Vagina (tissue), 2 donors: ENCODE measurements around the gene CPLX3. TPM values are rescaled to one million over a fixed set of nuclear protein-coding genes. Genes with fewer than 3 reads are reported as not detected.

Experiments
- DNase-seq, 2 donors: peaks; one replicate each; pipeline ENCODE4 v3.0.0-alpha.2; 2017; ENCODE audit errors: extremely low spot score in 2 of 2
- H3K27ac ChIP-seq: fragments of 200-600 bp; sonication (generic); one replicate; pipeline ENCODE4 v1.5.1; 2019
- H3K27me3 ChIP-seq: fragments of 200-600 bp; sonication (generic); one replicate; pipeline ENCODE4 v1.5.1; 2019
- H3K36me3 ChIP-seq, 2 donors: fragments of 200-600 bp; sonication (generic); one replicate each; pipeline ENCODE4 v1.5.1; 2017 to 2019
- H3K4me1 ChIP-seq: fragments of 200-600 bp; sonication (generic); one replicate; pipeline ENCODE4 v1.5.1; 2019
- H3K4me3 ChIP-seq, 2 donors: fragments of 200-600 bp; sonication (generic); 1 replicate in 1 of 2; 2 replicates in 1 of 2; pipeline ENCODE4 v1.5.1; 2016 to 2019
- H3K9me3 ChIP-seq: fragments of 200-600 bp; sonication (generic); one replicate; pipeline ENCODE4 v1.5.1; 2019
- POLR2A ChIP-seq, 2 donors: fragments of 450-650 bp; IDR thresholded peaks; one replicate each; pipeline ENCODE4 v1.6.1; 2017; ENCODE audit warnings: antibody characterized with exemption in 2 of 2, mild to moderate bottlenecking in 2 of 2, moderate library complexity in 2 of 2
- POLR2AphosphoS5 ChIP-seq, 2 donors: sonication (generic); formaldehyde crosslinking; IDR thresholded peaks; one replicate each; pipeline ENCODE4 v1.9.0; 2017; ENCODE audit warnings: antibody characterized with exemption in 2 of 2, mild to moderate bottlenecking in 2 of 2, low read depth in 1 of 2; ENCODE audit not compliant: insufficient read depth in 1 of 2
- intact Hi-C: fragments of 100-400 bp; cut with DNase I; formaldehyde crosslinking; loops from one replicate; pipeline ENCODE4 v1.15.1; 2023
- total RNA-seq: library from RNA; depleted of rRNA; stranded (reverse); fragments of >200 nt; gene quantifications from one replicate; pipeline ENCODE4 v1.2.3, GENCODE V29; 2016
- TF ChIP-seq, protein P1 (sequence below), 3 experiments: fragments of 450-650 bp in 2 of 3; fragments of 200-600 bp in 1 of 3; sonication (generic) in 1 of 3; IDR thresholded peaks; one replicate each; pipeline ENCODE4 v1.5.1; 2017 to 2019; ENCODE audit warnings: antibody characterized with exemption in 3 of 3, mild to moderate bottlenecking in 2 of 3, moderate library complexity in 2 of 3

CPLX3 gene
- total RNA-seq, 1 donor from 2014 or later, result not detected

DNA sequence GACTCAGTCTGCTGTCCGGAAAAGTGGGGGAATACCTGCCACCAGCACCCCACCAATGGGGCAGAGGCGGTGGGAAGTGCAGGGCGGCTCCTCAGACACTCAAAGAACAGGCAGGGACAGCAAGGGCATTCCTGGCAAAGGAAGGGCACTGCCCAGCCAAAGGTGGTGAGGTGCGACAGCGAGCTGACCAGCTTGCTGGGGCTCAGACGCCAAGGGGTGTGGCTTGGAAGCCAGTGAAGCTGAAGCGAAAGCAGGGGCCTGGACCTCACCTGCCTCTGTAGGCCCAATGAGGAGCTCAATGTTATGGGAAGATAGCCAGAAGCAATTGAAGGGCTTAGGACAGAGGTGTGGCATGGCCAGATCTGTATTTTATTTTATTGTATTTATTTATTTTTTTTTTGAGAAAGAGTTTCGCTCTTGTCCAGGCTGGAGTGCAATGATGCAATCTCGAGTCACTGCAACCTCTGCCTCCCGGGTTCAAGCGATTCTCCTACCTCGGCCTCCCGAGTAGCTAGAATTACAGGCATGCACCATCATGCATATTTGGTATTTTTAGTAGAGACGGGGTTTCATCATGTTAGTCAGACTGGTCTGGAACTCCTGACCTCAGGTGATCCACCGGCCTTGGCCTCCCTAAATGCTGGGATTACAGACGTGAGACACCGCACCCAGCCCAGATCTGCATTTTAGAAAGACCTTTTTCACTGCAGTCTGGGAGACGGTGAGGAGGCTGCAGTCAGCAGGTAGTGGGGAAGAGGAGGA is 18.2 kb upstream of the CPLX3 start:
- peaks cover 10% of the 10 kb centered on the region for H3K4me1 ChIP-seq
- no peak overlapping the region for H3K27ac ChIP-seq
- TF ChIP-seq POLR2A (IDR thresholded peaks at IDR 0.05), result no peak
- TF ChIP-seq, protein P1, sequence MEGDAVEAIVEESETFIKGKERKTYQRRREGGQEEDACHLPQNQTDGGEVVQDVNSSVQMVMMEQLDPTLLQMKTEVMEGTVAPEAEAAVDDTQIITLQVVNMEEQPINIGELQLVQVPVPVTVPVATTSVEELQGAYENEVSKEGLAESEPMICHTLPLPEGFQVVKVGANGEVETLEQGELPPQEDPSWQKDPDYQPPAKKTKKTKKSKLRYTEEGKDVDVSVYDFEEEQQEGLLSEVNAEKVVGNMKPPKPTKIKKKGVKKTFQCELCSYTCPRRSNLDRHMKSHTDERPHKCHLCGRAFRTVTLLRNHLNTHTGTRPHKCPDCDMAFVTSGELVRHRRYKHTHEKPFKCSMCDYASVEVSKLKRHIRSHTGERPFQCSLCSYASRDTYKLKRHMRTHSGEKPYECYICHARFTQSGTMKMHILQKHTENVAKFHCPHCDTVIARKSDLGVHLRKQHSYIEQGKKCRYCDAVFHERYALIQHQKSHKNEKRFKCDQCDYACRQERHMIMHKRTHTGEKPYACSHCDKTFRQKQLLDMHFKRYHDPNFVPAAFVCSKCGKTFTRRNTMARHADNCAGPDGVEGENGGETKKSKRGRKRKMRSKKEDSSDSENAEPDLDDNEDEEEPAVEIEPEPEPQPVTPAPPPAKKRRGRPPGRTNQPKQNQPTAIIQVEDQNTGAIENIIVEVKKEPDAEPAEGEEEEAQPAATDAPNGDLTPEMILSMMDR (IDR thresholded peaks at IDR 0.05), result no peak
- no peak for TF ChIP-seq POLR2AphosphoS5 (IDR thresholded peaks at IDR 0.05; ENCODE audit: insufficient read depth in 1 of 2, low read depth in 1 of 2)
- H3K9me3 ChIP-seq, result no peaks in the 10 kb centered on the region
- H3K36me3 ChIP-seq, result peaks cover 0 to 2% of the 10 kb centered on the region in 2 donors
- intact Hi-C loops, result no loop called here
- H3K4me3 ChIP-seq, result no peak overlapping the region
- H3K27me3 ChIP-seq, result no peaks in the 10 kb centered on the region
- no peak for DNase-seq

DNA sequence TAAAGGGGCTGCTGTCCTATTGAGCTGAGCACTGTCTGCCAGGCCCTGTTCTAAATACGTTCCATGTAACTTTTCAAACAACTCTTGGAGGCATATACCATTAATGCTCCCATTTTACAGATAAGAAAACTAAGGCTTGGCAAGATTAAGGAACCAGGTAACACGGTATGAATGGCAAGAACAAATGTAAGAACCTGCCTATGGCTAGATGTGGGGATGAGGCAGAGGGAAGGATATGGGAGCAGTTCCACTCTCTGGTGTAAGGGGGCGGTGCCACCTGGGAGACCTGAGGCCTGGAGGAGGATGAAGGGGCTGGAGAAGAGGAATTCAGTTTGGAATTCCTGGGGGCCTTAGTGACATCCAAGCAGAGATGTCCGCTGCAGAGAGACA is 17.6 kb upstream of the CPLX3 start:
- Histone ChIP-seq H3K4me3 (no peak overlapping the region), H3K36me3 (no peaks in the 10 kb centered on the region), H3K9me3 (no peaks in the 10 kb centered on the region), H3K27me3 (no peaks in the 10 kb centered on the region), H3K27ac (no peak overlapping the region), H3K4me1 (peaks cover 10% of the 10 kb centered on the region)
- intact Hi-C loops, result no loop called here
- no peak for DNase-seq
- TF ChIP-seq, protein P1 (IDR thresholded peaks at IDR 0.05), result no peak
- TF ChIP-seq POLR2AphosphoS5 (IDR thresholded peaks at IDR 0.05; ENCODE audit: insufficient read depth in 1 of 2, low read depth in 1 of 2), result no peak

DNA sequence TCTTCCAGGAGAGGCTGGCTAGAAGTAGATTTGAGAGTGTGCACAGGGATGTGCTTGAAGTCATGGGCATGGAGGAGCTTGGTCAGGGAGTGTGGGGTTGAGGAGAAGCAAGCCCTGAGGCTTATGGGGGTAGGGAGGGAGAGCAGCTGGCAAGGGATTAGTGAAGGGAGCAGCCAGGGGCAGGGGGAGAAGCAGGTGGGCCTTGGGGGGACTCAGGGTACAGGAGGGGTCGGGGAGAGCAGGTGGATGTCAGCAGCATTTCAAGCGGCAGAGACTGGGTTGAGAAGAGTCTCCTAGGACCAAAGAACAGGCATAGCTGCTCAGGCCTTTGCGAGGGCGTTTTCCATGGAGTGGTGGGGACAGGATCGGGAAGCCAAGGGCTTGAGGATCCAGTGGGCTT is 17.2 kb upstream of the CPLX3 start:
- H3K4me1 ChIP-seq, result peaks cover 10% of the 10 kb centered on the region
- no peaks in the 10 kb centered on the region for H3K36me3 ChIP-seq
- no peaks in the 10 kb centered on the region for H3K9me3 ChIP-seq
- no peaks in the 10 kb centered on the region for H3K27me3 ChIP-seq
- TF ChIP-seq, protein P1 (IDR thresholded peaks at IDR 0.05), result no peak
- TF ChIP-seq POLR2AphosphoS5 (IDR thresholded peaks at IDR 0.05; ENCODE audit: insufficient read depth in 1 of 2, low read depth in 1 of 2) (no peak), POLR2A (IDR thresholded peaks at IDR 0.05) (no peak)
- no peak overlapping the region for H3K27ac ChIP-seq
- intact Hi-C loops, result no loop called here
- DNase-seq, result no peak
- H3K4me3 ChIP-seq, result no peak overlapping the region

DNA sequence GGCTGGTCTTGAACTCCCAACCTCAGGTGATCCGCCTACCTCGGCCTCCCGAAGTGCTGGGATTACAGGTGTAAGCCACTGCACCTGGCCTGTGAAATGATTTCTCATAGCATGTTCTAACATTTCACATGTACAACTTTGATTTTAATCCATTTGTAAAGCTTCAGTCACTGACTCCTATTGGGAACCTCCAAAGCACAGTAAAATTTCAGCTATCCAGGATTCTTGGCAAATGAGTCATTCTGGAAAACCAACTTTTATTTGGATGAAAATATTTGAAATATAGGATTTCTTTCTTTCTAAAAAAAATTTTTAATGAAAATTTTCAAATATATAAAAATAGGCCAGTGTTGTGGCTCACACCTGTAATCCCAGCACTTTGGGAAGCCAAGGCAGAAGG is 16.5 kb upstream of the CPLX3 start:
- H3K4me3 ChIP-seq, result no peak overlapping the region
- DNase-seq, result no peak
- H3K9me3 ChIP-seq, result no peaks in the 10 kb centered on the region
- H3K4me1 ChIP-seq, result peaks cover 10% of the 10 kb centered on the region
- intact Hi-C loops, result no loop called here
- TF ChIP-seq, protein P1 (IDR thresholded peaks at IDR 0.05), result no peak
- H3K27me3 ChIP-seq, result no peaks in the 10 kb centered on the region
- no peaks in the 10 kb centered on the region for H3K36me3 ChIP-seq
- H3K27ac ChIP-seq, result no peak overlapping the region

DNA sequence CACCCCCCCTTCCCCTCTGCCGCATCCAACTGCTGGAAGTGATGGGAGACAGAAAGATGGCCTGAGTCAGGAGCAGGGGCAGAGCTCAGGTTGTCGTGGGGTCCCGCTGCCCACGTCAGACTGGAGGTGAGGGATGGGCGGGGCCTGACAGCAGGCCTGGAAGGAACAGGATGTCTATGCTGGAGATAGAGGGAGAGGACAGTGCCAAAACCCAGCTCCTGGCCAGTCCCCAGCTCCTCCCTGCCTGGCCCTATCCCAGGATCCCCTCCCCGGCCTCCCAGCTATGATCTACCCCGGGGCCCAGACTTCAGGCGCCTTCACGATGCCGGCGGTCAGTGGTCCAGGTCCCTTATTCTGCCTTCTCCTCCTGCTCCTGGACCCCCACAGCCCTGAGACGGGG is 13.9 kb upstream of the CPLX3 start, which contains the start of gene LMAN1L:
Gene LMAN1L (plus strand): TSS at position 303 of the 400 bp plus-strand sequence. CDS start 20 bp downstream, at position 323.
- intact Hi-C loops, result no loop called here
- H3K4me1 ChIP-seq, result peaks cover 22% of the 10 kb centered on the region
- DNase-seq, result no peak
- no peak within 1 kb of the TSS for H3K27ac ChIP-seq
- no peaks in the 10 kb centered on the region for H3K27me3 ChIP-seq
- no peaks in the 10 kb centered on the region for H3K36me3 ChIP-seq
- TF ChIP-seq, protein P1 (IDR thresholded peaks at IDR 0.05), result no peak
- no peak for TF ChIP-seq POLR2A (IDR thresholded peaks at IDR 0.05)
- no peak for TF ChIP-seq POLR2AphosphoS5 (IDR thresholded peaks at IDR 0.05; ENCODE audit: insufficient read depth in 1 of 2, low read depth in 1 of 2)
- H3K4me3 ChIP-seq, result no peak within 1 kb of the TSS
- no peaks in the 10 kb centered on the region for H3K9me3 ChIP-seq
